ENCODE measurements around the gene KCNT2.
"Not testable (repeated sequence)": the region's sequence is repeated elsewhere in the genome, so short reads cannot be mapped to it uniquely, and the experiment has no call there.

Gene KCNT2

GRCh38 chr1:196590959-196591358 is 17.3 kb downstream of the KCNT2 start:
- DNase-seq (ENCODE audit: low read depth, low spot score) = no peak

- DNase-seq (ENCODE audit: low read depth, low spot score) = no peak
Observed at GRCh38 chr1:196590012-196590708, 18.1 kb downstream of the KCNT2 start.

GRCh38 chr1:196584696-196585095 is 23.5 kb downstream of the KCNT2 start:
- DNase-seq (ENCODE audit: low read depth, low spot score) = no peak

- DNase-seq (ENCODE audit: low read depth, low spot score) = peak; percentile 17
Observed at GRCh38 chr1:196577386-196577785, 30.9 kb downstream of the KCNT2 start.

- no peak for DNase-seq (ENCODE audit: low read depth, low spot score)
Observed at GRCh38 chr1:196573226-196573625, 35.0 kb downstream of the KCNT2 start.

GRCh38 chr1:196567238-196567637 is 41.0 kb downstream of the KCNT2 start:
- no peak for DNase-seq (ENCODE audit: low read depth, low spot score)

GRCh38 chr1:196563768-196564167 is 44.5 kb downstream of the KCNT2 start:
- DNase-seq (ENCODE audit: low read depth, low spot score) = no peak

GRCh38 chr1:196559314-196559713 is 48.9 kb downstream of the KCNT2 start:
- DNase-seq (ENCODE audit: low read depth, low spot score) = no peak

GRCh38 chr1:196558411-196558810 is 49.8 kb downstream of the KCNT2 start:
- DNase-seq (ENCODE audit: low read depth, low spot score) = no peak

GRCh38 chr1:196557797-196558196 is 50.4 kb downstream of the KCNT2 start:
- DNase-seq (ENCODE audit: low read depth, low spot score) = no peak

GRCh38 chr1:196550731-196551130 is 57.5 kb downstream of the KCNT2 start:
- DNase-seq (ENCODE audit: low read depth, low spot score) = no peak

- DNase-seq (ENCODE audit: low read depth, low spot score) = no peak
Observed at GRCh38 chr1:196546272-196547111, 61.7 kb downstream of the KCNT2 start.

- no peak for DNase-seq (ENCODE audit: low read depth, low spot score)
Observed at GRCh38 chr1:196545222-196545621, 63.0 kb downstream of the KCNT2 start.

GRCh38 chr1:196544617-196545016 is 63.6 kb downstream of the KCNT2 start:
- DNase-seq (ENCODE audit: low read depth, low spot score) = no peak

- no peak for DNase-seq (ENCODE audit: low read depth, low spot score)
Observed at GRCh38 chr1:196543833-196544232, 64.4 kb downstream of the KCNT2 start.

- peak; percentile 16 for DNase-seq (ENCODE audit: low read depth, low spot score)
Observed at GRCh38 chr1:196538473-196538872, 69.8 kb downstream of the KCNT2 start.

- peak; percentile 22 for DNase-seq (ENCODE audit: low read depth, low spot score)
Observed at GRCh38 chr1:196535727-196536126, 72.5 kb downstream of the KCNT2 start.

GRCh38 chr1:196531737-196532524 is 76.3 kb downstream of the KCNT2 start:
- no peak for DNase-seq (ENCODE audit: low read depth, low spot score)

- DNase-seq (ENCODE audit: low read depth, low spot score) = no peak
Observed at GRCh38 chr1:196527919-196528318, 80.3 kb downstream of the KCNT2 start.

- not testable (repeated sequence) for DNase-seq (ENCODE audit: low read depth, low spot score)
Observed at GRCh38 chr1:196522574-196523345, 85.5 kb downstream of the KCNT2 start.

- no peak for DNase-seq (ENCODE audit: low read depth, low spot score)
Observed at GRCh38 chr1:196517193-196517592, 91.0 kb downstream of the KCNT2 start.

All from ELF-1 (cell line).